SK-N-SH treated with all-trans-retinoic acid at 6 μM for 48 hours (cell line): ENCODE data around the gene C2orf81.

Experiments
- CSRNP3 ChIP-seq: fragments of 250-450 bp; sonication (Bioruptor Pico); IDR thresholded peaks from 2 replicates; pipeline ENCODE4 v1.5.1; 2021; ENCODE audit warnings: mild to moderate bottlenecking, moderate library complexity
- ESRRG ChIP-seq: fragments of 250-450 bp; sonication (Bioruptor Pico); IDR thresholded peaks from 2 replicates; pipeline ENCODE4 v1.6.1; 2021; ENCODE audit warnings: mild to moderate bottlenecking
- GLIS3 ChIP-seq: fragments of 250-450 bp; sonication (Bioruptor Pico); IDR thresholded peaks from 2 replicates; pipeline ENCODE4 v1.5.0; 2020; ENCODE audit warnings: mild to moderate bottlenecking, moderate library complexity
- ZFP3 ChIP-seq: fragments of 250-450 bp; sonication (Bioruptor Pico); IDR thresholded peaks from 2 replicates; pipeline ENCODE4 v1.5.0; 2020; ENCODE audit warnings: mild to moderate bottlenecking, moderate library complexity

DNA sequence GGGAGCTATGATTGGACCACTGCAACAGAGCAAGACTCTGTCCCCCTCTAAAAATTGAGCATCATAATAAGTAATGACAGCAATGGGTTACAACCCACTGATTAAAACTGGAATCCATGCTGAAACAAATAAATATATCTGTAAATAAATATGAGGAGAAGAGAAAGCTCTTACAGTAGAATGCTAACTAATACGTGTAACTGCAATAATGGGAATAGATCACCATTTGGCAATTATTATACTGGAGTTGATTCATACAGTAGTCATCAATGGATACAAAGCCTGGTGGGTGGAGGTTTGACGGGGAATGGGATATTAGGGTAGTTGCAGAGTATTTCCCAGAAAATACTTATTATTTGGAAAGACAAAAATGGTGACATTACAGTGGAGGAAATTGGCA is 27.4 kb upstream of the C2orf81 start:
- no peak for TF ChIP-seq ESRRG (CRISPR knock-in tag)
- TF ChIP-seq CSRNP3, result no peak
- no peak for TF ChIP-seq ZFP3 (CRISPR knock-in tag)
- TF ChIP-seq GLIS3 (CRISPR knock-in tag), result no peak
